Activated T-cell treated with anti-CD3 and anti-CD28 coated beads, Interleukin-2, amount 50 U/mL, for 4 hours (primary cell): ENCODE results near the gene ITGA4. TPM values are rescaled to one million over a fixed set of nuclear protein-coding genes. Genes with fewer than 3 reads are reported as not detected.
"Not testable (repeated sequence)": the region's sequence is repeated elsewhere in the genome, so short reads cannot be mapped to it uniquely, and the experiment has no call there.

Source experiments
- ATAC-seq, 2 donors: fragments of 200-7000 bp; cut with Tn5 transposase; one replicate each; pipeline ENCODE4 v1.10.0; 2021
- DNase-seq: peaks from one replicate; pipeline ENCODE4 v3.0.0-alpha.2; 2020
- H3K27me3 Mint-ChIP-seq: one replicate; pipeline ENCODE4 v1.8.0; 2021; ENCODE audit warnings: low read depth, mixed read lengths
- H3K36me3 Mint-ChIP-seq: one replicate; pipeline ENCODE4 v1.8.0; 2022; ENCODE audit warnings: mixed read lengths; ENCODE audit not compliant: insufficient read depth
- H3K4me1 Mint-ChIP-seq: one replicate; pipeline ENCODE4 v1.8.0; 2021; ENCODE audit warnings: low read depth, mixed read lengths
- H3K4me3 Mint-ChIP-seq: one replicate; pipeline ENCODE4 v1.8.0; 2021; ENCODE audit warnings: mild to moderate bottlenecking, moderate library complexity, mixed read lengths
- H3K9me3 Mint-ChIP-seq: one replicate; pipeline ENCODE4 v1.8.0; 2021; ENCODE audit warnings: mixed read lengths
- total RNA-seq, 3 donors: library from RNA; stranded (reverse); gene quantifications; one replicate each; pipeline ENCODE4 v1.2.1, GENCODE V29; 2021

ITGA4 gene
- total RNA-seq, 3 donors from 2014 or later = 33.6 to 58.0 (median 45.4) TPM

DNA sequence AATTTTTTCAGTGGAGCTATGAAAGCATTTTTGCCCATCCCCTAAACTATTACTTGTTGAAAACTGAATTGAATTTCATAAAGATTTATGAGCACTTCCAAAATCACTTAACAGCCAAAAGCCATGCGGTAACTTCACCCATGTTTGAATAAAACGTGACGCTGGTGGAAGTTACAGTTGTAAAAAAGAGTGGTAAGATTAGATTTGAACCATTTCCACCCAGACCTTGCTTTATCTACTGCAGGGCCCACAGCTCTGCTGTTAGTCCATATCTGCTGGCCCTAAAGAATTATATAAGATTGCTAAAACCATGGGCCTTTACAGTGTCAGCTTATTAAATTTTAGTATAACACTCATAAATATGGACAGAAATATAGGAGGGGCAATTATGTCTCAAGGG is 15.5 kb upstream of the ITGA4 start:
- H3K4me3 Mint-ChIP-seq = no peak overlapping the region
- H3K36me3 Mint-ChIP-seq = no peaks in the 10 kb centered on the region
- DNase-seq (no peak), ATAC-seq (no peak)
- H3K9me3 Mint-ChIP-seq = no peaks in the 10 kb centered on the region
- no peaks in the 10 kb centered on the region for H3K27me3 Mint-ChIP-seq
- peaks cover 23% of the 10 kb centered on the region for H3K4me1 Mint-ChIP-seq

DNA sequence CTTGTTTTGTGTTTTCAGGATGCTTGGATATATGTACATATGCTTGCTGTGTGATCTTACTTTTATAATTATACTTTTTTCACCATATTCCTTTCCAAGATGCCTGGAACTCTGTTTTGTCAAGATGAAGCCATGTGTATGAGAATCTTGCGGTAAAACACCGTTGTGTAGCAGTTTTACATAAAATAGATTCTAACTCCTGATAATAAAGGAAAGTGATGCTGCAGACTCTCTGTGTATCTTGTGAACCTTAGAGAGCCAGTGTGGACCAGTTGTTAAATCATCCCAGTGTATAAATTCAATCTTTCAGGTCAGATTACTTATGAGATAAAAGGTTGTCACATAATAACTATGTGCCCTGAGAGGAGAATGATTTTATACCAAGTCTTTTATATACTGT is 12.5 kb upstream of the ITGA4 start:
- ATAC-seq (no peak), DNase-seq (no peak)
- Mint-ChIP-seq H3K27me3 (no peaks in the 10 kb centered on the region), H3K36me3 (no peaks in the 10 kb centered on the region), H3K9me3 (no peaks in the 10 kb centered on the region), H3K4me3 (no peak overlapping the region), H3K4me1 (peaks cover 15% of the 10 kb centered on the region)

DNA sequence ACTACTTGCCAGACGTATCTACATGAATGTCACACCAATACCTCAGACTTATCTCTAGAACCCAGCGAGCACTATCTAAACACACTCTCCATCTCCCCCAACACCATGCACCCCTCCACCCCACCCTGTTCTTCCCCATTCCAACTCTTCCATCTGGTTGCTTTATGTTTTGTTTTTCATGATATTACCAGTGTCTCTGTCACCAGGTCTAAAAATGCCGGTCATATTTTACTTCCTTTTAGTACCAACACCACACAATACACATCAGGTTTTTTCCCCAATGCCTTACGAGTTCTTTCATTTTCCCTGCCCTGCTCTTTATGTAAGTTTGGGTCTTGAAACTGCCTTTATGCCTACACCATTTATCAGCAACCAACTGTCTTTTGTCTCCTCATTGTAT is 10.2 kb upstream of the ITGA4 start:
- Mint-ChIP-seq H3K4me1 (peaks cover 13% of the 10 kb centered on the region), H3K9me3 (no peaks in the 10 kb centered on the region), H3K4me3 (peak overlapping the region; percentile 2), H3K36me3 (no peaks in the 10 kb centered on the region), H3K27me3 (no peaks in the 10 kb centered on the region)
- ATAC-seq = peak; percentile 34 to 35
- DNase-seq = no peak

DNA sequence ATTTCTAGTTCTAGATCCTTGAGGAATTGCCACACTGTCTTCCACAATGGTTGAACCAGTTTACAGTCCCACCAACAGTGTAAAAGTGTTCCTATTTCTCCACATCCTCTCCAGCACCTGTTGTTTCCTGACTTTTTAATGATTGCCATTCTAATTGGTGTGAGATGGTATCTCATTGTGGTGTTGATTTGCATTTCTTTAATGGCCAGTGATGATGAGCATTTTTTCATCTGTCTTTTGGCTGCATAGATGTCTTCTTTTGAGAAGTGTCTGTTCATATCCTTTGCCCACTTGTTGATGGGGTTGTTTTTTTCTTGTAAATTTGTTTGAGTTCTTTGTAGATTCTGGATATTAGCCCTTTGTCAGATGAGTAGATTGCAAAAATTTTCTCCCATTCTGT is 7.9 kb upstream of the ITGA4 start:
- H3K27me3 Mint-ChIP-seq, DNase-seq, H3K9me3 Mint-ChIP-seq, H3K36me3 Mint-ChIP-seq, ATAC-seq, H3K4me3 Mint-ChIP-seq: not testable (repeated sequence)
- peaks cover 14% of the 10 kb centered on the region for H3K4me1 Mint-ChIP-seq

DNA sequence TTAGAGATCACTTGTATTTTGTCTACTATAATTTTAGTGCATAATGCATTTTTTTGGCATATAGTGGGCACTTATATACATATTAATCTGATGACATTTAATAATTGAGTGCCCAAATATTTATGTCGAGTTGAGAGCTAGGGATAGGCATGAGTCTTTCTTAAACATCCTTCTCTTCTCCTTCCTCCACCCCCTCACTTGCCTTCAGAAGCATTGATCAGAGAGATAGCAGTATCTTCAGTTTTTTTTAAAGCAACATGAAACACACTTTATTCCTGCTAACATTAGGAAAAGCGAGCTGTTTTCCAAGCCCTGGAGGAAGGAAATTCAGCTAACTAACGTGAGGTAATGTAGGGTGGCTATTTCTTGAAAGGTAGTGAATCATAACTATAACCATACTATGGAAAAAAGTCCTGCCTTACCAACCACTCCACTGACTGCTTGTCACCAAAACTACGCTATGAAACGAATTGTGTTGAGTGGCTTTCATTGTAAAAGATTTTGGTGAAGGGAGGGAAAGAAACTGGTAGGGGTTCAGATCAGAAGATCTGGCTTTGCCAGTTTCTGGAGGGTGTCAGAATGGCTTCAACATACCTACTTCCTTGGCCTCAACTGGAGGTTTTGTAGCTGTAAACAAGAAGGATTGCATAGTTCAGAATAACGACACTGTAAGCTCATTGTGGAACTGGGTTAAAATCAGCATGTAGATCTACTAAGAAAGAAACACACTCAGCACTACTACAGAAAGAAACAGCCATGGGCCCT is 2.3 kb upstream of the ITGA4 start:
- Mint-ChIP-seq H3K9me3 (no peaks in the 10 kb centered on the region), H3K27me3 (no peaks in the 10 kb centered on the region), H3K4me3 (no peak overlapping the region), H3K36me3 (no peaks in the 10 kb centered on the region), H3K4me1 (peaks cover 39% of the 10 kb centered on the region)
- no peak for DNase-seq
- ATAC-seq = no peak

DNA sequence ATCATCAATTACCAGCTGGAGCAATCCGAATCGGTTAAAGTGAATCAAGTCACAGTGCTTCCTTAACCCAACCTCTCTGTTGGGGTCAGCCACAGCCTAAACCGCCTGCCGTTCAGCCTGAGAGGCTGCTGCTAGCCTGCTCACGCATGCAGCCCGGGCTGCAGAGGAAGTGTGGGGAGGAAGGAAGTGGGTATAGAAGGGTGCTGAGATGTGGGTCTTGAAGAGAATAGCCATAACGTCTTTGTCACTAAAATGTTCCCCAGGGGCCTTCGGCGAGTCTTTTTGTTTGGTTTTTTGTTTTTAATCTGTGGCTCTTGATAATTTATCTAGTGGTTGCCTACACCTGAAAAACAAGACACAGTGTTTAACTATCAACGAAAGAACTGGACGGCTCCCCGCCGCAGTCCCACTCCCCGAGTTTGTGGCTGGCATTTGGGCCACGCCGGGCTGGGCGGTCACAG is 496 bp upstream of the ITGA4 start:
- H3K4me3 Mint-ChIP-seq = peak overlapping the region; percentile 90
- DNase-seq = peak; percentile 49
- no peaks in the 10 kb centered on the region for H3K27me3 Mint-ChIP-seq
- peaks cover 56% of the 10 kb centered on the region for H3K4me1 Mint-ChIP-seq
- H3K9me3 Mint-ChIP-seq = no peaks in the 10 kb centered on the region
- peak; percentile 59 to 61 for ATAC-seq
- no peaks in the 10 kb centered on the region for H3K36me3 Mint-ChIP-seq

DNA sequence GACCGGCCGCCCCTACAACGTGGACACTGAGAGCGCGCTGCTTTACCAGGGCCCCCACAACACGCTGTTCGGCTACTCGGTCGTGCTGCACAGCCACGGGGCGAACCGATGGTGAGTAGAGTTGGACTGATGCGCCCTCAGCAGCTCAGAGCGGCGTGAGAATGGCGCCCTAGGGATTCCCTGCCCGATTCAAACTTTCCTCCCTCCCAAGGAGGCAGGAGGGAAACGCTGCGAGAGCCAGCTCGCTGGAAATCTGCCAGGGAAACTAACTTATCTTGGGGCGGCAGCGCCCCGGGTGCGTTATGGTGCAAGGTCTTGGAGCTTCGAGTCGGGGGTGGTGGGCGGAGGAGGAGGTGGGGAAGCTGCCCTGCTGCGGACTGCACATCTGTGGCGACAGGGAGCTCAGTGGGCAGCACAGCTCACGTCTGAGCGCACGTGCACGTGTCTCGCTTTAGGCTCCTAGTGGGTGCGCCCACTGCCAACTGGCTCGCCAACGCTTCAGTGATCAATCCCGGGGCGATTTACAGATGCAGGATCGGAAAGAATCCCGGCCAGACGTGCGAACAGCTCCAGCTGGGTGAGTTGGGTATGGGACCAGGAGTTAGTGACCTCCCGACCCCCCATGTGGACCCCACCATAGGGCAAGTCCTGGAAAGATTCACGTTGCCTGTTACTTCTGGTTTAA is 697 bp downstream of the ITGA4 start:
- H3K9me3 Mint-ChIP-seq = no peaks in the 10 kb centered on the region
- no peaks in the 10 kb centered on the region for H3K36me3 Mint-ChIP-seq
- no peaks in the 10 kb centered on the region for H3K27me3 Mint-ChIP-seq
- peak overlapping the region; percentile 90 for H3K4me3 Mint-ChIP-seq
- peaks cover 65% of the 10 kb centered on the region for H3K4me1 Mint-ChIP-seq
- DNase-seq (peak; percentile 48), ATAC-seq (peak; percentile 36 to 50)

DNA sequence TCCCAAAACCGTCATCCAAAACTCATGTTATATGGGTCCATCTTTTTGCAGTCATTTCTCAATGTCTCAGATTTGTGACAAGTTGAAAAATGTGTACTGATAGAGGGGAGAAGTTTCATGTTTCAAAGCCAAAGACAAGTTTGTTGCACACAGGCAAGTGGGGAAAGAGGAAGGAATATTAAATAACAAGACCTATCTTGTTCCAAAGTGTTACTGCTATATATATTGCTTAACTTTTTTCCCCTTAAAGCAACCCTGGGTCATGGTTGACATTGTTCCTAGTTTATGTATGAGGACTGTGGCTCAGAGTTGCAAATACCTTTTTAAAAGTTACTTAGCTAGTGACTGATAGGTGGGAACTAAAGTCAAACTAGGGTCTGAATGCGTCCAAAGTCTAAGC is 1.7 kb downstream of the ITGA4 start:
- Mint-ChIP-seq H3K9me3 (no peaks in the 10 kb centered on the region), H3K4me1 (peaks cover 75% of the 10 kb centered on the region), H3K27me3 (no peaks in the 10 kb centered on the region), H3K36me3 (peaks cover 9% of the 10 kb centered on the region), H3K4me3 (peak overlapping the region; percentile 90)
- ATAC-seq = no peak
- DNase-seq = no peak

DNA sequence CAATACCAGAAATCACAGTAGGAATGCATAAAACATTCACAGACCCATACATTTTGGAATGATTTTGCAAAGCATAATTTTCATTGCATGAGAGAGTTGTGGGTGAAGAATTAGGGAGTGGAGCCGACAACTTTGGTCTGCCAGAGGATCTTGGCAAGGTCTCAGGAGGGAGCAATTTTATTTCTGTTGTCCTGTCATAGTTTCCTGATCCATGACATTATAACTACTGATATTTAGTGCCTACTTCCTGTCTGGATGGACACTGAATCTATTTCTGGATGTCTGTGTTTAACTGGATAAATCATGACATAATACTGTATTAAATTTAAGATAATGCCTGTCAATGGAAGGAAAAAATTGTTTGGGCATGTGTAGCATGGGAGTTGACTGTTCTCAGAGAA is 2.4 kb downstream of the ITGA4 start:
- no peaks in the 10 kb centered on the region for H3K27me3 Mint-ChIP-seq
- peak overlapping the region; percentile 90 for H3K4me3 Mint-ChIP-seq
- H3K4me1 Mint-ChIP-seq = peaks cover 78% of the 10 kb centered on the region
- peaks cover 12% of the 10 kb centered on the region for H3K36me3 Mint-ChIP-seq
- no peaks in the 10 kb centered on the region for H3K9me3 Mint-ChIP-seq
- ATAC-seq (no peak), DNase-seq (no peak)

DNA sequence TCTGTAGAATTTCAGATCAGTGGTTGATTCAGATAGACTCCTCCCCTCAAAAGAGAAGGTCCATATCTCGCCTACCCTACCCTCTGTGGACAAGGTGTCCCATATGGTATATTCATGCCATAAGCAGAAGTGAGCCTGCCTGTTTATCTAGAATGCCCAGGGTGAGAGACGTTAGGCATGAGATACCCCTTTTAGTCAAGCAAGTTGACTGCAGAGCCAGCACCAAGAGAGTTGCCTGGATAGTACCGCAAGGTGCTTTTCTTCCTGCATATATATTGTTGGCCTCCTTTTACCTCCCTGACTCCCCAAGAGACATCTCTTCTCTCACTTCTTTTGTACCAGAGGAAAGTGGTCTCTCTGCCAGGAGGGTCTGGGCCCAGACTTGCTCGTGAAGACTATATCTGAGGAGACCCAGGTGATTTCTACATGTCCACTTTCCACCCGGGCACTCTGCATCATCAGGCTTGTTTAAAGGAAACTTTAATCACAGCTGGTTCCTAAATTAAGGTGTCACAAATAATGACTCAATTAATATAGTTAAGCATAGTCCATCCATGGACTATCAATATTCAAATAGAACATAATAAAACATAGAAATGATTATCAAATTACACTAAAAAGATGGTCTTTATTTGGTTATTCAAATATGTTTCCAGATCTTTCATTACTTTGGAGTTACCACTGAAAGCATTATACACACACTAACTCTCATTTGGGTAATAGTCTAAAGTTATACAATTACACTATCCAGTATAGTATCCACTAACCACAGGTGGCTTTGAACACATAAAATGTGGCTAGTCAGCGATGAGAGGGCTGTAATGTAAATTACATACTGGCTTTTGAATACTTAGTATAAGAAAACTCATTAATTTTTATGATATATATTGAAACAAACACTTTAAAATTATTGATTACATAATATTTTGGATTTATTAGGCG is 4.1 kb downstream of the ITGA4 start:
- ATAC-seq = no peak
- H3K9me3 Mint-ChIP-seq = no peaks in the 10 kb centered on the region
- H3K36me3 Mint-ChIP-seq = peaks cover 15% of the 10 kb centered on the region
- H3K27me3 Mint-ChIP-seq = no peaks in the 10 kb centered on the region
- peaks cover 76% of the 10 kb centered on the region for H3K4me1 Mint-ChIP-seq
- H3K4me3 Mint-ChIP-seq = peak overlapping the region; percentile 90
- DNase-seq = no peak

DNA sequence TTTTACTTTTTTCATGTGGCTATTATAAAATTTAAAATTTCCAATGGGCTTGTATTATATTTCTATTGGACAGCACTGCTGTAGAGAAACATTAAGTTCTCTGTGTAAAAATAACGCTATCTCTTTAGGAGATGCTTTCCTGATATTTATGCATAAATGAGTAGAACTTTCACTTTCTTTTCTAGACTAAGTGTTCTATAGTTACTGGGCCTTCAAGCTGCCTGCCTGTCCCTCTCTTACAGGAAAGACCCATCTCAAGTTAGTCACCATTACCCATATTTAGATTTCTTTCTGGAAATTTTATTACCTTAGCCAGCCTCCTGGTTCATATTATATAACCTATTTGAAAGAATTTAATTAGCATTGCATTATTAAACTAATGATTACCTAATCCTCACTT is 4.8 kb downstream of the ITGA4 start:
- Mint-ChIP-seq H3K4me3 (peak overlapping the region; percentile 54), H3K36me3 (peaks cover 15% of the 10 kb centered on the region), H3K27me3 (no peaks in the 10 kb centered on the region), H3K9me3 (no peaks in the 10 kb centered on the region), H3K4me1 (peaks cover 73% of the 10 kb centered on the region)
- DNase-seq (no peak), ATAC-seq (peak; percentile 20)

DNA sequence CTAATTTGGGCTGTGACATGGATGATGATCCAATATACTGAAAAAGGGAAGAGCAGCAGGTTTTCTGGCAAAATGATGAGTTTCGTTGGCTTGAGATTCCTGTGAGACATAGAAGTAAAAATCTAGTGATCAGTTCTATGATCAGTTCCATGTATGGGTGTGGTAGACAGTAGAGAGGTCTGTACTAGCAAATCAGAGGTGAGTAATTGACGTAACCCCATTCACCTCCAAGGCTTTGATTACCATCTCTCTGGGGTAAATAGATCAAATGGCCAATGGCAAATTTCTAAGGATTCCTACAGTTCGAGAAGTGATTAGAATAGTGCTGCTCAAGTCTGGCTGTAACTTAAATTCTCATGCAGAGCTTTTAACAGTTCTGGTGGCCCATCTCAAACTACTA is 6.4 kb downstream of the ITGA4 start:
- DNase-seq (no peak), ATAC-seq (no peak)
- peak overlapping the region; percentile 36 for H3K4me3 Mint-ChIP-seq
- peaks cover 86% of the 10 kb centered on the region for H3K4me1 Mint-ChIP-seq
- H3K27me3 Mint-ChIP-seq = no peaks in the 10 kb centered on the region
- no peaks in the 10 kb centered on the region for H3K9me3 Mint-ChIP-seq
- peaks cover 18% of the 10 kb centered on the region for H3K36me3 Mint-ChIP-seq

DNA sequence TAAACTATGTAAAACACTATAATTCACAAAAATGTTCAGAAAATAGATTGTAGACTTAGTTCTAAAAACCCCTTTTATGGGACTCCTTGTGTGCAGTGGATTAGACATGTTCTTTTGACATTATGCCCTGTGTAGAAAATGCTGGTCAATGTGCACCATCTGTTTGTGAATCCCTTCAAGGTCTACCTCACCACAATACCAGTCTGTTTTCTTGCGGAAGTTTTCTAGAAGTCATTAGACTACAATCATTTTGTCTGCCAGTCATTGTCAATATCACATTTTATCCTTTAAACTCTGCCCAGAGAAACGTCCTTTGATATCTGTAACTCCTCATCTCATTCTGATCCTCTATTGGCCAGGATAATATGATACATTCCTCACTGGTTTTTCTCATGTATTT is 7.8 kb downstream of the ITGA4 start:
- Mint-ChIP-seq H3K9me3 (no peaks in the 10 kb centered on the region), H3K27me3 (no peaks in the 10 kb centered on the region), H3K4me1 (peaks cover 82% of the 10 kb centered on the region), H3K36me3 (peaks cover 27% of the 10 kb centered on the region), H3K4me3 (peak overlapping the region; percentile 53)
- DNase-seq = no peak
- no peak for ATAC-seq

DNA sequence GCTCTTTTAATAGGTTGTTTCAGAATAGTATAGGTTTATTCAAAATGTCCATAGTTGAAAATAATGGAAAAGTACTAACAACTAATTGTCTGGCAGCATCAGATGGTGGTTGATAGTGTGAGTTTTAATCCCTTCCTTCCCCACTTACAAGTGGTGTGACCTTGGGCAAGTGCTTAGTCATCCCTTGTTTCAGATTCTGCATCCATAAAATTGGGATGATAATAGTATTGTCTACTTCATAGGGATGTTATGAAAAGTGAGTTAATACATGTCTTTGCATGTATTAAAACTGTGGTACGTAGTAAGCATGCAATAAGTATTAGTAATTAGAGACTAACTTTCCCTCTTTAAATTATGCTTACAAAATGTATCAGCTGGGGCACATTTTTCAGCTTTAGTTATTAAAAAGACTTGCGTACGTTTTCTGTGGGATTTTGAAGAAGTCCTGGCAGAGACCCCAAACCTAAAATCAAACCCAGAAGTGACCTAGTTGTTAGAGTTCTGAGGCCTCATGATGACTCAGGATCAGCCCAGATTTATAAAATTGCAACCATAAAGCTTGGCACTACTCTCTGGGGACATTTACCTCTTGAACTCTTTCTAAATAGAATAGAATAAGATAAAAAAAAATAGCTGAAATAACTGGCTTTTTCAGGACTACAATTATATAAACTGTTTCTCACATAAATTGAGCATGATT is 8.6 kb downstream of the ITGA4 start:
- Mint-ChIP-seq H3K27me3 (no peaks in the 10 kb centered on the region), H3K36me3 (peaks cover 29% of the 10 kb centered on the region), H3K9me3 (no peaks in the 10 kb centered on the region), H3K4me1 (peaks cover 82% of the 10 kb centered on the region), H3K4me3 (peak overlapping the region; percentile 53)
- DNase-seq (no peak), ATAC-seq (peak in 1 of 2 donors; percentile 25)
